K562 (cell line): ENCODE results near the gene CDKN1C. TPM values are rescaled to one million over a fixed set of nuclear protein-coding genes. Genes with fewer than 3 reads are reported as not detected.

Experiments used
- ATAC-seq: fragments of 200-7000 bp; cut with Tn5 transposase; 3 replicates; pipeline ENCODE4 v1.9.1; 2020; ENCODE audit warnings: moderate library complexity
- BruUV-seq: library from RNA; stranded (reverse); fragments of 400-500 nt; replicated peaks from 2 replicates; lab custom pipeline; 2021; lab: Mats Ljungman, UMichigan
- CTCF ChIA-PET: fragments of 300-600 bp; formaldehyde crosslinking; extraction: SDS; loops from one replicate; lab custom pipeline; 2021; ENCODE audit warnings: low intra/inter-chr PET ratio; lab: Yijun Ruan, JAX
- POLR2A ChIA-PET: fragments of 300-600, 350-650 bp; sonication (Branson Sonifier 250); formaldehyde crosslinking; extraction: SDS; loops from one replicate; lab custom pipeline; 2021; ENCODE audit warnings: antibody characterized with exemption, inconsistent platforms; lab: Yijun Ruan, JAX
- DNase-seq, 4 experiments: peaks; one replicate each; pipeline versions ENCODE4 v3.0.0 to v3.0.0-alpha.2; 2011 to 2018; ENCODE audit warnings: low spot score in 3 of 4, mixed read lengths in 3 of 4; ENCODE audit errors: extremely low read depth in 1 of 4
- FAIRE-seq: peaks from 2 replicates; lab custom pipeline; 2011; peaks lifted over from hg19 to GRCh38; lab: Jason Lieb, UNC
- H2AFZ ChIP-seq: 2 replicates; pipeline ENCODE4 v1.6.0; 2011; ENCODE audit warnings: low read depth, low read length, control low read depth, inconsistent platforms
- H3K27ac ChIP-seq: fragments of 200-600 bp; 3 replicates; pipeline ENCODE4 v1.8.0; 2011; ENCODE audit warnings: low read depth, mild to moderate bottlenecking, control low read depth, inconsistent platforms, low read length, moderate library complexity, mixed read lengths; ENCODE audit errors: extremely low read depth
- H3K27me3 ChIP-seq, 2 experiments: fragments of 300-600 bp in 1 of 2; 2 replicates in 1 of 2; 3 replicates in 1 of 2; pipeline versions ENCODE4 v1.6.0 to v1.8.0; 2011; ENCODE audit warnings: inconsistent platforms in 2 of 2, low read length in 2 of 2, mild to moderate bottlenecking in 1 of 2, mixed read lengths in 1 of 2, moderate library complexity in 1 of 2; ENCODE audit not compliant: control insufficient read depth in 2 of 2, insufficient read depth in 2 of 2
- H3K36me3 ChIP-seq: fragments of 300-600 bp; 3 replicates; pipeline ENCODE4 v1.8.0; 2011; ENCODE audit warnings: mild to moderate bottlenecking, low read length, inconsistent platforms; ENCODE audit not compliant: control insufficient read depth, insufficient read depth
- H3K4me1 ChIP-seq, 2 experiments: fragments of 200-600 bp in 1 of 2; replicated peaks in 1 of 2; 2 replicates in 1 of 2; 3 replicates in 1 of 2; pipeline versions ENCODE4 v1.5.1 to v1.8.0; 2011; ENCODE audit warnings: inconsistent platforms in 2 of 2, low read length in 2 of 2, mild to moderate bottlenecking in 1 of 2, mixed read lengths in 1 of 2, moderate library complexity in 1 of 2; ENCODE audit not compliant: control insufficient read depth in 2 of 2, insufficient read depth in 2 of 2
- H3K4me2 ChIP-seq: 2 replicates; pipeline ENCODE4 v1.6.1; 2011; ENCODE audit warnings: low read length, control low read depth, inconsistent platforms, mixed read lengths; ENCODE audit not compliant: insufficient read depth
- H3K4me3 ChIP-seq: fragments of 200-600 bp; sonication (generic), shearing (Covaris generic); 2 replicates; pipeline ENCODE4 v1.5.1; 2016; ENCODE audit warnings: control low read depth, inconsistent platforms
- H3K79me2 ChIP-seq: fragments of 200-600 bp; 3 replicates; pipeline ENCODE4 v1.8.0; 2011; ENCODE audit warnings: low read length, inconsistent platforms; ENCODE audit not compliant: control insufficient read depth, insufficient read depth
- H3K9ac ChIP-seq, 2 experiments: 2 replicates each; pipeline versions ENCODE4 v1.6.0 to v1.6.1; 2011; ENCODE audit warnings: low read depth in 2 of 2, low read length in 2 of 2, control low read depth in 1 of 2, inconsistent platforms in 1 of 2, mild to moderate bottlenecking in 1 of 2, mixed read lengths in 1 of 2; ENCODE audit not compliant: insufficient read depth in 1 of 2
- H3K9me1 ChIP-seq: one replicate; pipeline ENCODE4 v1.6.0; 2011; ENCODE audit warnings: inconsistent platforms, mild to moderate bottlenecking, low read length, moderate library complexity; ENCODE audit not compliant: control insufficient read depth, insufficient read depth
- H3K9me3 ChIP-seq: replicated peaks from 2 replicates; pipeline ENCODE4 v1.5.1; 2011; ENCODE audit warnings: low read depth, low read length, inconsistent platforms; ENCODE audit not compliant: control insufficient read depth, insufficient read depth
- H4K20me1 ChIP-seq: replicated peaks from 2 replicates; pipeline ENCODE4 v1.6.1; 2011; ENCODE audit warnings: low read length, inconsistent platforms, mixed read lengths; ENCODE audit not compliant: control insufficient read depth, insufficient read depth
- EHMT2 ChIP-seq: fragments of 450-650 bp; IDR thresholded peaks from 2 replicates; pipeline ENCODE4 v1.6.1; 2018; ENCODE audit warnings: antibody characterized with exemption
- ILF3 ChIP-seq: fragments of 450-650 bp; IDR thresholded peaks from 2 replicates; pipeline ENCODE4 v1.6.1; 2018; ENCODE audit warnings: antibody characterized with exemption, mild to moderate bottlenecking, moderate library complexity, borderline replicate concordance
- POLR2G ChIP-seq: fragments of 200-400 bp; formaldehyde crosslinking; IDR thresholded peaks from 2 replicates; pipeline ENCODE4 v1.6.1; 2017; ENCODE audit warnings: low read depth, mild to moderate bottlenecking, antibody characterized with exemption, low read length, moderate library complexity
- ZFP36 ChIP-seq: fragments of 150-350 bp; IDR thresholded peaks from 2 replicates; pipeline ENCODE4 v1.6.1; 2018; ENCODE audit warnings: low read length, low read depth; ENCODE audit not compliant: partially characterized antibody
- WGBS: fragments of 100-300 bp; shearing (Covaris generic); methylation state at CpG from one replicate; pipeline ENCODE4 v1.1.6; 2016; ENCODE audit warnings: low coverage, mixed read lengths; ENCODE audit not compliant: insufficient coverage; ENCODE audit errors: missing lambda C conversion rate; 5-methylcytosine and 5-hydroxymethylcytosine counted together
- in situ Hi-C: fragments of 300-500 bp; cut with MboI; formaldehyde crosslinking; loops from 4 replicates; pipeline ENCODE4 v1.15.0; 2018; ENCODE audit warnings: inconsistent platforms, mixed read lengths
- intact Hi-C: fragments of 100-400 bp; cut with micrococcal nuclease; formaldehyde crosslinking; loops from 2 replicates; pipeline ENCODE4 v1.14.2; 2022
- polyA plus RNA-seq, 8 experiments: library from polyadenylated mRNA; depleted of rRNA in 4 of 8; stranded (reverse) in 5 of 8; unstranded in 3 of 8; fragments of >200 nt; fragmentation: Nextera tagmentation in 2 of 8; fragmentation: Illumina TruSeq in 1 of 8; extraction: Ambion mirVana in 2 of 8; extraction: Trizol in 1 of 8; gene quantifications; 2 replicates each; pipeline versions ENCODE4 v1.2.1 to v1.2.3, GENCODE V29; 2011 to 2014; ENCODE audit warnings: inconsistent platforms in 1 of 8, missing spikeins in 1 of 8
- total RNA-seq, 7 experiments: library from RNA; depleted of rRNA in 6 of 7; stranded (reverse); fragments of >200 nt in 6 of 7; fragmentation: Illumina TruSeq in 2 of 7; extraction: Trizol in 2 of 7; gene quantifications; 2 replicates each; pipeline versions ENCODE4 v1.2.1 to v1.2.3, GENCODE V29; 2011 to 2021; ENCODE audit warnings: low replicate concordance in 1 of 7

The CDKN1C gene
- total and polyA plus RNA-seq, 9 of the 15 experiments (the other 6 are each of a cell fraction or from before 2014, with no cell fraction given): 2.8 to 21.1 (median 9.3) TPM

GRCh38 chr11:2924381-2924780, 38.8 kb upstream of the CDKN1C start (continued):
- TF ChIP-seq ILF3: no peak

GRCh38 chr11:2923446-2924375, 38.1 kb upstream of the CDKN1C start:
- CTCF ChIA-PET: no interaction called here
- no peak overlapping the region for H3K27ac ChIP-seq
- no peak for FAIRE-seq

More at GRCh38 chr11:2923446-2924375, 38.1 kb upstream of the CDKN1C start:
- H3K9me1 ChIP-seq: no peaks in the 10 kb centered on the region
- peak overlapping the region in 1 of 2 experiments; percentile 64; a peak in 2 of 4 replicates for H3K9ac ChIP-seq
- no peak overlapping the region for H2AFZ ChIP-seq
- no peak overlapping the region for H3K4me2 ChIP-seq
- H3K4me1 ChIP-seq: peaks cover 4 to 63% of the 10 kb centered on the region in 2 experiments; a peak in 4 of 5 replicates
- 49% methylated on average over 21 of the region's 22 CpGs for WGBS
- in situ Hi-C loops: no loop called here
- no peaks in the 10 kb centered on the region for H3K9me3 ChIP-seq
- intact Hi-C loops: no loop called here
- H3K36me3 ChIP-seq: no peaks in the 10 kb centered on the region
- DNase-seq (no peak), ATAC-seq (no peak; the same call in 1 of the 3 replicates)
- no TSS peak for BruUV-seq
- H3K4me3 ChIP-seq: no peak overlapping the region
- H3K27me3 ChIP-seq: no peaks in the 10 kb centered on the region
- H4K20me1 ChIP-seq: peaks cover 11% of the 10 kb centered on the region; the same call in 1 of the 2 replicates
- POLR2A ChIA-PET: interaction anchor here (1.1 to 1.7 kb wide), 2 partner anchors 9 to 58 kb away, joined by 6 read pairs; no protein-coding TSS in a partner anchor
- peaks cover 11% of the 10 kb centered on the region; the same call in 2 of the 3 replicates for H3K79me2 ChIP-seq
- TF ChIP-seq POLR2G (peak; percentile 43), EHMT2 (no peak), ZFP36 (peak; percentile 86)
